ENCODE data around the gene CDK11A.
"Not testable (repeated sequence)": the region's sequence is repeated elsewhere in the genome, so short reads cannot be mapped to it uniquely, and the experiment has no call there.

CDK11A gene

DNA sequence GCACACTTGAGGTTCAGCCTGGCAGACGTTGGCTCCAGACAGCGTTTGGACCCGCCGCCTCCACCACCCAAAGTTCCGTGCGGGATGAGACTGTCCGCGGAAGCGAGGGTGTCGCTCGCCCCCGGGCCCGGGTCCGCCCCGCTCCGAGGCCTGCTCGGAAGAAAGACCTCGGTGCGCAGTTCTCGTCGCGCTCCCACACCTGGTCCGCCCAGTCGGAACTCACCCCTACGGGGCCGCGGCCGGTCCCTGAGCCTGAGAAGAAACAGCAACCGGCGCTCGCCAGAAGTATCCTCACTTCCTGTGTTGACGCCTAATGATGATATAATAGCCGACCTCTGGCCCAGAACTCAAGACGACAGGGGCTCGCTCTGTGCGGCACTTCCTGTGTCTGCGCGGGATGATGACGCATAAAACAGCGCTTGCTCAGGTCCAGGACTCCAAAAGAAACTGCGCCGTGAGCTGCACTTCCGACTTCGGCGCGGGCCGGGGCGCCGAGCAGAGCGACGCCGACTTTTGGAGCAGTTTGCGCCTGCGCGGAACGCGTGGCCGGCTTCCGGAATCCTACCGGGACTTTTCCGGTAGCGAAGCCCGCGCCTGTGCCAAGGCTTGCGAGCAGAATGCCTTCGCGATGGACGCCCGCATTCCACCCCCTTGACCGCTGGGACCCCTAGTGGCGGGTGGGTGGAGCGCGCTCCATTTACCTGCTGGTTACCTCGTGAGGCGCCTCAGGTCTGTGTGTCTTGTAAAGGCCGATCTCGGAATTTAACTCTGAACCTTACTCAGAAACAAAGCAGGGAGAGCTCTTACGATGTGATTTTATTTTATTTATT, at the start of gene CDK11A:
CDK11A (minus strand) TSS at position 323 of the 830 bp plus-strand sequence. CDS start 1,539 bp downstream, outside the sequence.
- peaks cover 19% of the 10 kb centered on the region for H3K36me3 ChIP-seq (ENCODE audit: low read depth)
- ATAC-seq (ENCODE audit: low read depth) (peak; percentile 88), DNase-seq (ENCODE audit: low spot score) (peak; percentile 98)
- peak within 1 kb of the TSS; percentile 59 for H3K4me3 ChIP-seq (ENCODE audit: severe bottlenecking)
- TF ChIP-seq, protein P1, sequence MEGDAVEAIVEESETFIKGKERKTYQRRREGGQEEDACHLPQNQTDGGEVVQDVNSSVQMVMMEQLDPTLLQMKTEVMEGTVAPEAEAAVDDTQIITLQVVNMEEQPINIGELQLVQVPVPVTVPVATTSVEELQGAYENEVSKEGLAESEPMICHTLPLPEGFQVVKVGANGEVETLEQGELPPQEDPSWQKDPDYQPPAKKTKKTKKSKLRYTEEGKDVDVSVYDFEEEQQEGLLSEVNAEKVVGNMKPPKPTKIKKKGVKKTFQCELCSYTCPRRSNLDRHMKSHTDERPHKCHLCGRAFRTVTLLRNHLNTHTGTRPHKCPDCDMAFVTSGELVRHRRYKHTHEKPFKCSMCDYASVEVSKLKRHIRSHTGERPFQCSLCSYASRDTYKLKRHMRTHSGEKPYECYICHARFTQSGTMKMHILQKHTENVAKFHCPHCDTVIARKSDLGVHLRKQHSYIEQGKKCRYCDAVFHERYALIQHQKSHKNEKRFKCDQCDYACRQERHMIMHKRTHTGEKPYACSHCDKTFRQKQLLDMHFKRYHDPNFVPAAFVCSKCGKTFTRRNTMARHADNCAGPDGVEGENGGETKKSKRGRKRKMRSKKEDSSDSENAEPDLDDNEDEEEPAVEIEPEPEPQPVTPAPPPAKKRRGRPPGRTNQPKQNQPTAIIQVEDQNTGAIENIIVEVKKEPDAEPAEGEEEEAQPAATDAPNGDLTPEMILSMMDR (IDR thresholded peaks at IDR 0.05; ENCODE audit: poor library complexity, severe bottlenecking) = peak; percentile 55
- not testable (repeated sequence) for H3K9me3 ChIP-seq (ENCODE audit: severe bottlenecking); H3K27me3 ChIP-seq (ENCODE audit: insufficient read depth, poor library complexity, severe bottlenecking); H3K4me1 ChIP-seq (ENCODE audit: insufficient read depth, poor library complexity, severe bottlenecking)
- H3K27ac ChIP-seq (ENCODE audit: poor library complexity, severe bottlenecking) = peak within 1 kb of the TSS; percentile 70

DNA sequence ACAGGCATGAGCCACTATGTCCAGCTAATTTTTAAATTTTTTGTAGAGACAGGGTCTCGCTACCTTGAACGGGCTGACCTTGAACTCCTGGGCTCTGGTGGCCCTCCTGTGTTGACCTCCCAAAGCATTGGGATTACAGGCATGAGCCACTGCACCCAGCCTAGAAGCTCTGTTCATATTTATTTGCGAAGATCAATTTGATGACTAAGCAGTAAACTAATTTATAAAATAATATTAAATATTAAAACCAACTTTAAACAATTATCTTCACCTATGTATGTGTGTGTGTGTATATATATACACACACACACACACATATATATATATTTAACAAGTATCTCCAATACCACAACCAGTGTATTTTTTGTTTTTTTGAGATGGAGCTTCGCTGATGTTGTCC, 49.7 kb upstream of the CDK11A start:
- no peak overlapping the region for H3K27ac ChIP-seq (ENCODE audit: poor library complexity, severe bottlenecking)

DNA sequence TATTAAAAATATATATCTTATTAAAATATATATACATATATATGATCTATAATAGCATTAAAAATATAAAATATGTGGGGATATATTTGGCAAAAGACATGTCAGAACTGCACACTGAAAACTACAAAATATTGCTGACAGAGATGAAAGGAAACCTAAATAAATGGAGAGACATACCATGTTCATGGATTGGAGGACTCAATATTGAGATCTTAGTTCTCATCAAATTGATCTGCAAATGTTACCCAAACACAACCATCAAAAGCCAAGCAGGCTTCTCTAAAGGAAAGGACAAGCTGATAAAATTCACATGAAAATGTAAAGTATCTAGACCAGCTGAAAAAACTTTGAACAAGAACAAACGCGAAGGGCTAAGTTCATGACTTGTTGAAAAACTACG, 46.9 kb upstream of the CDK11A start:
- no peaks in the 10 kb centered on the region for H3K27me3 ChIP-seq (ENCODE audit: insufficient read depth, poor library complexity, severe bottlenecking)
- no peak for DNase-seq (ENCODE audit: low spot score)
- H3K36me3 ChIP-seq (ENCODE audit: low read depth) = peaks cover 51% of the 10 kb centered on the region
- no peak for ATAC-seq (ENCODE audit: low read depth)
- H3K27ac ChIP-seq (ENCODE audit: poor library complexity, severe bottlenecking) = no peak overlapping the region
- TF ChIP-seq, protein P1 (IDR thresholded peaks at IDR 0.05; ENCODE audit: poor library complexity, severe bottlenecking) = no peak
- H3K9me3 ChIP-seq (ENCODE audit: severe bottlenecking) = peaks cover 6% of the 10 kb centered on the region
- no peaks in the 10 kb centered on the region for H3K4me1 ChIP-seq (ENCODE audit: insufficient read depth, poor library complexity, severe bottlenecking)
- no peak overlapping the region for H3K4me3 ChIP-seq (ENCODE audit: severe bottlenecking)

More for the DNA sequence above, 49.7 kb upstream of the CDK11A start:
- Histone ChIP-seq H3K4me3 (ENCODE audit: severe bottlenecking) (no peak overlapping the region), H3K27me3 (ENCODE audit: insufficient read depth, poor library complexity, severe bottlenecking) (no peaks in the 10 kb centered on the region), H3K4me1 (ENCODE audit: insufficient read depth, poor library complexity, severe bottlenecking) (no peaks in the 10 kb centered on the region), H3K9me3 (ENCODE audit: severe bottlenecking) (peaks cover 6% of the 10 kb centered on the region), H3K36me3 (ENCODE audit: low read depth) (peaks cover 39% of the 10 kb centered on the region)
- TF ChIP-seq, protein P1 (IDR thresholded peaks at IDR 0.05; ENCODE audit: poor library complexity, severe bottlenecking) = no peak
- DNase-seq (ENCODE audit: low spot score) = no peak
- no peak for ATAC-seq (ENCODE audit: low read depth)

GRCh38 chr1:1770102-1770501, 45.9 kb upstream of the CDK11A start:
- H3K9me3 ChIP-seq (ENCODE audit: severe bottlenecking) = peaks cover 6% of the 10 kb centered on the region
- ATAC-seq (ENCODE audit: low read depth) (no peak), DNase-seq (ENCODE audit: low spot score) (no peak)
- no peaks in the 10 kb centered on the region for H3K4me1 ChIP-seq (ENCODE audit: insufficient read depth, poor library complexity, severe bottlenecking)
- H3K27ac ChIP-seq (ENCODE audit: poor library complexity, severe bottlenecking) = no peak overlapping the region
- TF ChIP-seq, protein P1 (IDR thresholded peaks at IDR 0.05; ENCODE audit: poor library complexity, severe bottlenecking) = no peak
- H3K4me3 ChIP-seq (ENCODE audit: severe bottlenecking) = no peak overlapping the region
- H3K27me3 ChIP-seq (ENCODE audit: insufficient read depth, poor library complexity, severe bottlenecking) = no peaks in the 10 kb centered on the region
- H3K36me3 ChIP-seq (ENCODE audit: low read depth) = peaks cover 60% of the 10 kb centered on the region
